Activated naive CD4-positive, alpha-beta T cell treated with anti-CD3 and anti-CD28 coated beads, Interleukin-2, amount 10 ng/mL, durations not matched to agents 7 days and 5 days (primary cell): ENCODE data around the gene CHRM4.

Experiments used
- CTCF ChIA-PET: fragments of 350-600 bp; sonication (Branson Sonifier 250); formaldehyde crosslinking; loops from one replicate; lab custom pipeline; 2021; ENCODE audit warnings: antibody characterized with exemption; lab: Charles Lee
- DNase-seq: peaks from one replicate; pipeline ENCODE4 v3.0.0-alpha.2; 2020
- H3K27ac Mint-ChIP-seq: one replicate; pipeline ENCODE4 v1.8.0; 2021; ENCODE audit warnings: mild to moderate bottlenecking, moderate library complexity, mixed read lengths
- H3K27me3 Mint-ChIP-seq: one replicate; pipeline ENCODE4 v1.8.0; 2021; ENCODE audit warnings: mild to moderate bottlenecking, mixed read lengths
- H3K36me3 Mint-ChIP-seq: one replicate; pipeline ENCODE4 v1.8.0; 2021; ENCODE audit warnings: mixed read lengths
- H3K4me1 Mint-ChIP-seq: one replicate; pipeline ENCODE4 v1.8.0; 2021; ENCODE audit warnings: mixed read lengths
- H3K4me3 Mint-ChIP-seq: one replicate; pipeline ENCODE4 v1.8.0; 2021; ENCODE audit warnings: mild to moderate bottlenecking, moderate library complexity, mixed read lengths
- H3K9me3 Mint-ChIP-seq: one replicate; pipeline ENCODE4 v1.8.0; 2021; ENCODE audit warnings: mixed read lengths

CHRM4 gene

GRCh38 chr11:46391578-46392420 lies at the start of gene CHRM4:
CHRM4 (minus strand) TSS chr11:46391776; CDS start chr11:46386557, 5,219 bp downstream.
- CTCF ChIA-PET, result interaction anchor here (0.7 to 1.2 kb wide), 4 partner anchors 8 to 148 kb away, joined by 3 to 4 read pairs (median 4); no protein-coding TSS in a partner anchor
- Mint-ChIP-seq H3K4me1 (peaks cover 39% of the 10 kb centered on the region), H3K4me3 (peak within 1 kb of the TSS; percentile 48), H3K27me3 (peaks cover 75% of the 10 kb centered on the region), H3K27ac (no peak within 1 kb of the TSS), H3K9me3 (no peaks in the 10 kb centered on the region), H3K36me3 (peaks cover 4% of the 10 kb centered on the region)
- peak; percentile 49 for DNase-seq

- Mint-ChIP-seq H3K36me3 (peaks cover 27% of the 10 kb centered on the region), H3K27ac (no peak overlapping the region), H3K4me1 (no peaks in the 10 kb centered on the region), H3K27me3 (no peaks in the 10 kb centered on the region), H3K4me3 (no peak overlapping the region), H3K9me3 (no peaks in the 10 kb centered on the region)
- no peak for DNase-seq
- CTCF ChIA-PET, result no interaction called here
Observed at GRCh38 chr11:46438211-46438610, 46.6 kb upstream of the CHRM4 start.

GRCh38 chr11:46437122-46437689 lies 45.6 kb upstream of the CHRM4 start:
- Mint-ChIP-seq H3K4me1 (no peaks in the 10 kb centered on the region), H3K27me3 (no peaks in the 10 kb centered on the region), H3K36me3 (peaks cover 19% of the 10 kb centered on the region), H3K4me3 (no peak overlapping the region), H3K9me3 (no peaks in the 10 kb centered on the region), H3K27ac (no peak overlapping the region)
- no peak for DNase-seq
- CTCF ChIA-PET, result interaction anchor here (1.4 kb wide), 1 partner anchor 11 kb away, joined by 3 read pairs; no protein-coding TSS in a partner anchor

- Mint-ChIP-seq H3K4me3 (no peak overlapping the region), H3K9me3 (no peaks in the 10 kb centered on the region), H3K4me1 (no peaks in the 10 kb centered on the region), H3K27ac (no peak overlapping the region), H3K27me3 (no peaks in the 10 kb centered on the region), H3K36me3 (peaks cover 24% of the 10 kb centered on the region)
- no peak for DNase-seq
- CTCF ChIA-PET, result interaction anchor here (1.4 kb wide), 1 partner anchor 10 kb away, joined by 3 read pairs; no protein-coding TSS in a partner anchor
Observed at GRCh38 chr11:46436113-46436512, 44.5 kb upstream of the CHRM4 start.

GRCh38 chr11:46435679-46436078 lies 44.1 kb upstream of the CHRM4 start:
- Mint-ChIP-seq H3K9me3 (no peaks in the 10 kb centered on the region), H3K27ac (no peak overlapping the region), H3K27me3 (no peaks in the 10 kb centered on the region), H3K4me1 (no peaks in the 10 kb centered on the region), H3K4me3 (no peak overlapping the region), H3K36me3 (peaks cover 23% of the 10 kb centered on the region)
- no peak for DNase-seq
- CTCF ChIA-PET, result interaction anchor here (1.4 kb wide), 1 partner anchor 9 kb away, joined by 3 read pairs; no protein-coding TSS in a partner anchor

- H3K4me3 Mint-ChIP-seq, result no peak overlapping the region
- CTCF ChIA-PET, result interaction anchor here (0.9 to 1.0 kb wide), 2 partner anchors 9 to 107 kb away, joined by 3 read pairs; no protein-coding TSS in a partner anchor
- no peaks in the 10 kb centered on the region for H3K4me1 Mint-ChIP-seq
- H3K27me3 Mint-ChIP-seq, result no peaks in the 10 kb centered on the region
- H3K36me3 Mint-ChIP-seq, result peaks cover 32% of the 10 kb centered on the region
- DNase-seq, result no peak
- no peak overlapping the region for H3K27ac Mint-ChIP-seq
- H3K9me3 Mint-ChIP-seq, result no peaks in the 10 kb centered on the region
Observed at GRCh38 chr11:46431211-46431610, 39.6 kb upstream of the CHRM4 start.

GRCh38 chr11:46429717-46430116 lies 38.1 kb upstream of the CHRM4 start:
- CTCF ChIA-PET, result no interaction called here
- Mint-ChIP-seq H3K27me3 (no peaks in the 10 kb centered on the region), H3K4me1 (no peaks in the 10 kb centered on the region), H3K36me3 (peaks cover 30% of the 10 kb centered on the region), H3K27ac (no peak overlapping the region), H3K4me3 (no peak overlapping the region), H3K9me3 (no peaks in the 10 kb centered on the region)
- DNase-seq, result no peak

GRCh38 chr11:46427364-46427763 lies 35.8 kb upstream of the CHRM4 start:
- no peak overlapping the region for H3K4me3 Mint-ChIP-seq
- no peak for DNase-seq
- peaks cover 29% of the 10 kb centered on the region for H3K36me3 Mint-ChIP-seq
- no peaks in the 10 kb centered on the region for H3K27me3 Mint-ChIP-seq
- peak overlapping the region; percentile 63 for H3K27ac Mint-ChIP-seq
- H3K4me1 Mint-ChIP-seq, result no peaks in the 10 kb centered on the region
- H3K9me3 Mint-ChIP-seq, result no peaks in the 10 kb centered on the region
- CTCF ChIA-PET, result no interaction called here

- Mint-ChIP-seq H3K9me3 (no peaks in the 10 kb centered on the region), H3K27me3 (no peaks in the 10 kb centered on the region), H3K4me3 (no peak overlapping the region), H3K36me3 (peaks cover 24% of the 10 kb centered on the region), H3K4me1 (no peaks in the 10 kb centered on the region), H3K27ac (no peak overlapping the region)
- DNase-seq, result no peak
- CTCF ChIA-PET, result interaction anchor here (1.4 kb wide), 1 partner anchor 10 kb away, joined by 3 read pairs; no protein-coding TSS in a partner anchor
Observed at GRCh38 chr11:46426233-46426991, 34.8 kb upstream of the CHRM4 start.

GRCh38 chr11:46422588-46422987 lies 31.0 kb upstream of the CHRM4 start:
- no peaks in the 10 kb centered on the region for H3K9me3 Mint-ChIP-seq
- H3K4me1 Mint-ChIP-seq, result no peaks in the 10 kb centered on the region
- CTCF ChIA-PET, result interaction anchor here (1.2 kb wide), 1 partner anchor 9 kb away, joined by 3 read pairs; no protein-coding TSS in a partner anchor
- H3K27ac Mint-ChIP-seq, result no peak overlapping the region
- no peak for DNase-seq
- H3K27me3 Mint-ChIP-seq, result no peaks in the 10 kb centered on the region
- H3K36me3 Mint-ChIP-seq, result peaks cover 21% of the 10 kb centered on the region
- H3K4me3 Mint-ChIP-seq, result no peak overlapping the region

GRCh38 chr11:46421257-46421880 lies 29.8 kb upstream of the CHRM4 start:
- H3K9me3 Mint-ChIP-seq, result no peaks in the 10 kb centered on the region
- H3K27me3 Mint-ChIP-seq, result no peaks in the 10 kb centered on the region
- no peak for DNase-seq
- H3K4me3 Mint-ChIP-seq, result no peak overlapping the region
- H3K36me3 Mint-ChIP-seq, result peaks cover 15% of the 10 kb centered on the region
- H3K27ac Mint-ChIP-seq, result no peak overlapping the region
- no peaks in the 10 kb centered on the region for H3K4me1 Mint-ChIP-seq
- CTCF ChIA-PET, result no interaction called here

- CTCF ChIA-PET, result no interaction called here
- H3K9me3 Mint-ChIP-seq, result no peaks in the 10 kb centered on the region
- peaks cover 20% of the 10 kb centered on the region for H3K36me3 Mint-ChIP-seq
- no peaks in the 10 kb centered on the region for H3K27me3 Mint-ChIP-seq
- no peaks in the 10 kb centered on the region for H3K4me1 Mint-ChIP-seq
- no peak overlapping the region for H3K4me3 Mint-ChIP-seq
- H3K27ac Mint-ChIP-seq, result no peak overlapping the region
- no peak for DNase-seq
Observed at GRCh38 chr11:46420513-46420912, 28.9 kb upstream of the CHRM4 start.

GRCh38 chr11:46418751-46419150 lies 27.2 kb upstream of the CHRM4 start:
- Mint-ChIP-seq H3K27ac (no peak overlapping the region), H3K36me3 (peaks cover 27% of the 10 kb centered on the region), H3K9me3 (no peaks in the 10 kb centered on the region), H3K4me1 (peaks cover 15% of the 10 kb centered on the region), H3K4me3 (no peak overlapping the region), H3K27me3 (no peaks in the 10 kb centered on the region)
- DNase-seq, result no peak
- CTCF ChIA-PET, result no interaction called here
